ENCODE results near the gene CADM2.

Gene CADM2

DNA sequence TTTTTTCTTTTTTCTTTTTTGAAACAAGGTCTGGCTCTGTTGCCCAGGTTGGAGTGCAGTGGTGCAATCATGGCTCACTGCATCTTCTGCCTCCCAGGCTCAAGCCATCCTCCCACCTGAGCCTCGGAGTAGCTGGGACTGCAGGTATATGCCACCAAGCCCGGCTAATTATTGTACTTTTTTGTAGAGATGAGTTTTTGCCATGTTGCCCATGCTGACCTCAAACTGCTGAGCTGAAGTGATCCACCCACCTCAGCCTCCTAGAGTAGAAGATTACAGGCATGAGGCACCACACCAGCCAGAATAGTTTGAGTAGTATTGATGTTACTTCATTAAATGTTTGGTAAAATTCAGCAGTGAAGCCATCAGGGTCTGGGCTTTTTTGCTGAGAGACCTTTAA, 251.8 kb downstream of the CADM2 start:
- H3K27ac ChIP-seq (ENCODE audit: low read depth, low read length): no peak overlapping the region
- no peaks in the 10 kb centered on the region for H3K36me3 ChIP-seq (ENCODE audit: control insufficient read depth in 1 of 2, insufficient read depth in 2 of 2, low read length in 2 of 2)
- H3K4me3 ChIP-seq (ENCODE audit: low read depth in 1 of 2, low read length in 2 of 2): no peak overlapping the region
- no peaks in the 10 kb centered on the region for H3K27me3 ChIP-seq (ENCODE audit: control insufficient read depth in 1 of 2, insufficient read depth in 2 of 2, low read length in 2 of 2)
- peaks cover 0 to 17% of the 10 kb centered on the region in 2 donors for H3K9me3 ChIP-seq (ENCODE audit: control insufficient read depth in 1 of 2, low read length in 2 of 2)
- H3K4me1 ChIP-seq (ENCODE audit: control insufficient read depth in 1 of 2, insufficient read depth in 2 of 2, low read length in 2 of 2): no peaks in the 10 kb centered on the region
- no peak overlapping the region for H3K9ac ChIP-seq (ENCODE audit: low read depth in 1 of 2, low read length in 2 of 2)

DNA sequence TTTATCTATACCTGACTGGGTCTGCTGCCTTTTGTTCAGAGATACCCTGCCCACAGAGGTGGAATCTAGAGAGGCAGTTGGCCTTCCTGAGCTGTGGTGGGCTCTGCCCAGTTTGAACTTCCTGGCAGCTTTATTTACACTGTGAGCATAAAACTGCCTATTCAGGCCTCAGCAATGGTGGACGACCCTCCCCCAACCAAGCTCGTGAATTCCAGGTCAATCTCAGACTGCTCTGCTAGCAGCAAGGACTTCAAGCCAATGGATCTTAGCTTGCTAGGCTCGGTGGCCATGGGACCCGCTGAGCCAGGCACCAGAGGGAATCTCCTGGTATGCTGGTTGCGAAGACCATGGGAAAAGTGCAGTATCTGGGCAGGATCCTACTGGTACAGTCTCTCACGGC, 270.2 kb downstream of the CADM2 start:
- H3K36me3 ChIP-seq (ENCODE audit: control insufficient read depth in 1 of 2, insufficient read depth in 2 of 2, low read length in 2 of 2): no peaks in the 10 kb centered on the region
- H3K9me3 ChIP-seq (ENCODE audit: control insufficient read depth in 1 of 2, low read length in 2 of 2): peaks cover 0 to 11% of the 10 kb centered on the region in 2 donors
- no peak overlapping the region for H3K9ac ChIP-seq (ENCODE audit: low read depth in 1 of 2, low read length in 2 of 2)
- H3K4me1 ChIP-seq (ENCODE audit: control insufficient read depth in 1 of 2, insufficient read depth in 2 of 2, low read length in 2 of 2): no peaks in the 10 kb centered on the region
- H3K27me3 ChIP-seq (ENCODE audit: control insufficient read depth in 1 of 2, insufficient read depth in 2 of 2, low read length in 2 of 2): no peaks in the 10 kb centered on the region
- H3K27ac ChIP-seq (ENCODE audit: low read depth, low read length): no peak overlapping the region
- no peak overlapping the region for H3K4me3 ChIP-seq (ENCODE audit: low read depth in 1 of 2, low read length in 2 of 2)

DNA sequence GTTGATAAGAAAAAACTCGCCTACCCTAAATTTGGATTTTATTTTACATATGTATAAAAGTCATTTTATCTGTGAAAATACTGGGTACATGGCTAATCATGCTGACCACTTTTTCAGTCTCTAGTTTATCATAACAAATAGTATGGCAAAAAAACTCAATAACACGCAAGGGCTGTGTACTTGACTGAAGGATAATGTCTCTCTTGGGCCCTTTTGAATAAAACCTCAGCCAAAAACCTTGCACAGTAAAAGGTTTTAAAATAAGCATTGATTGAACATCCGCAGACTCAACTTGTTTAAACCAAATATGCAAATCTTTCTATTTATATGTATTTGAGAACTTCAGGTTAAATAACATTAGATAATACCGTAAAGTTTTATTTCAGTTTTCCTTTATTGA, 285.3 kb downstream of the CADM2 start:
- Histone ChIP-seq H3K9ac (ENCODE audit: low read depth in 1 of 2, low read length in 2 of 2) (no peak overlapping the region), H3K36me3 (ENCODE audit: control insufficient read depth in 1 of 2, insufficient read depth in 2 of 2, low read length in 2 of 2) (no peaks in the 10 kb centered on the region), H3K27ac (ENCODE audit: low read depth, low read length) (no peak overlapping the region), H3K9me3 (ENCODE audit: control insufficient read depth in 1 of 2, low read length in 2 of 2) (peaks cover 0 to 3% of the 10 kb centered on the region in 2 donors), H3K27me3 (ENCODE audit: control insufficient read depth in 1 of 2, insufficient read depth in 2 of 2, low read length in 2 of 2) (no peaks in the 10 kb centered on the region), H3K4me1 (ENCODE audit: control insufficient read depth in 1 of 2, insufficient read depth in 2 of 2, low read length in 2 of 2) (no peaks in the 10 kb centered on the region), H3K4me3 (ENCODE audit: low read depth in 1 of 2, low read length in 2 of 2) (no peak overlapping the region)

DNA sequence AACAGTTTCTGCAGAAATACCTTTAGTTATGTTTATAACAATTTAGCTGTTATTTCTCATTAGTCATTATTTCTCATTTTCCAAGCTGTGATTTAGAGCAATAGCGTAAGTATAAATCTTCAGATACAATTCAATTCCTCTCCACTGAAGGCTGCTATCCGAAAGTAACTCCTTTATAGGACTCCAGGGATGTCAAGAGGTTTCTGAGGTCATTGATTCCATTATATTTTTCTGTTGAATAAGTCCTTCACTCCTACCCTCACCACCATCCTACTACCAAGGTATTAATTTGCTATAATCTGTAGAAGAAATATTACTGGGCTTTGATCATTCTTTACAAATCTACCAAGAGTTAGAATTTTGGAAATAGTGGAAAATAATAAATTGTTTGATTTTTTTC, 285.7 kb downstream of the CADM2 start:
- Histone ChIP-seq H3K36me3 (ENCODE audit: control insufficient read depth in 1 of 2, insufficient read depth in 2 of 2, low read length in 2 of 2) (no peaks in the 10 kb centered on the region), H3K27me3 (ENCODE audit: control insufficient read depth in 1 of 2, insufficient read depth in 2 of 2, low read length in 2 of 2) (no peaks in the 10 kb centered on the region), H3K4me1 (ENCODE audit: control insufficient read depth in 1 of 2, insufficient read depth in 2 of 2, low read length in 2 of 2) (no peaks in the 10 kb centered on the region), H3K4me3 (ENCODE audit: low read depth in 1 of 2, low read length in 2 of 2) (no peak overlapping the region), H3K27ac (ENCODE audit: low read depth, low read length) (no peak overlapping the region), H3K9me3 (ENCODE audit: control insufficient read depth in 1 of 2, low read length in 2 of 2) (peaks cover 0 to 3% of the 10 kb centered on the region in 2 donors), H3K9ac (ENCODE audit: low read depth in 1 of 2, low read length in 2 of 2) (no peak overlapping the region)

DNA sequence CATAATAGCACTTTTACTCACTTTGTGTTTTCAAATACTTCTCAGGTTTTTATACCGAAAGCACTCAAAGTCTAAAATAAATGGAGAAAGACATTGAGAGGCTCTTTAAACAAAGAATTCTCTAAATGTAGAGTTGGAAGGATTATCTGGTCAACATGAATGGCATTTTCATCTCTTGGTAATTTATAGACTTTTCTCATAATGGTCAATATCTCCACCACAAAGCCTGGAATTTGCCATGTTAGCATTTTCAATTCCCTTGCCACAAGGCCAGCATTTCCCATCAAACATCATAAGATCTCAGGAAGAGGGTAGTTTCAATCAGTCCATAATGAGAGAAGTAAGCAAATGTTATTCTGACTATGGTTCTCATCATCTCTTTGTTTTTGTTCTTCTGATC, 293.0 kb downstream of the CADM2 start:
- Histone ChIP-seq H3K9me3 (ENCODE audit: control insufficient read depth in 1 of 2, low read length in 2 of 2) (no peaks in the 10 kb centered on the region), H3K9ac (ENCODE audit: low read depth in 1 of 2, low read length in 2 of 2) (no peak overlapping the region), H3K4me1 (ENCODE audit: control insufficient read depth in 1 of 2, insufficient read depth in 2 of 2, low read length in 2 of 2) (no peaks in the 10 kb centered on the region), H3K27ac (ENCODE audit: low read depth, low read length) (no peak overlapping the region), H3K27me3 (ENCODE audit: control insufficient read depth in 1 of 2, insufficient read depth in 2 of 2, low read length in 2 of 2) (no peaks in the 10 kb centered on the region), H3K4me3 (ENCODE audit: low read depth in 1 of 2, low read length in 2 of 2) (no peak overlapping the region), H3K36me3 (ENCODE audit: control insufficient read depth in 1 of 2, insufficient read depth in 2 of 2, low read length in 2 of 2) (no peaks in the 10 kb centered on the region)

DNA sequence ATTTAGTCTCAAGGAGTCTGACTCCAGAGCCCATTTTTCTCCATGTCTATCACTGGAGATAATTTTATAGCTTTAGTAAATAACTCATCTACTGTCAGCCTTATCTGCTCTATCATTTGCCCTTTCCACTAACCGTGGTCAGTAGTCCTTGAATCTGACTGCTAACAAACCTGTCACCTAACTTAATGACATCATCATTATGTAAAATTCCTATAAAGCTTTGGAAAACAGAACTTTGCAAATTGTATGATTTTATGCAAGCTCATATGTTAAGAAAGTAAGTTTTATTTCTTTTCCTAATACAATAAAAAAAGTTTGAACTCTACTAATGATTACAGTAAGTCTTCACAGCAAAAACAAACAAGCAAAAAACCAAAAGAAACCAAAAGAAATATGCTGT, 293.9 kb downstream of the CADM2 start:
- no peaks in the 10 kb centered on the region for H3K36me3 ChIP-seq (ENCODE audit: control insufficient read depth in 1 of 2, insufficient read depth in 2 of 2, low read length in 2 of 2)

DNA sequence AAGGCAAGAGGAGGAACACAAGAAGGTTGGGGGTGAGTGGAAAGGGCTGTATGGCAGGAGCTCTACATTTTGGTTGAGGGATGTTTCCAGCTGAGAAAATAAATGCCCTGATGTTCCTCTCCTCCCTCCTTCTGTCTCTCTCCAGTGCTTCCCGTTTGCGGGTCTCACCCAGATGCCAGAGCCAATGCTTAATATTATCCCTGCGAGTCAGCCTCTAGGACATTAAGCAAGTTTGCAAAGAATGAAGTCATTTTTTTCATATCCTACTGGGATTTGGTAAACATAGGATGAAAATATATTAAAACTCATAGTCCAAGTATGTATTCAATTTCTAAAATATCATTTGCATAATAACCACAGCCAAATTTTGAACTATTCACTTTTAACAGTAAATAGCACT, 295.9 kb downstream of the CADM2 start:
- Histone ChIP-seq H3K9ac (ENCODE audit: low read depth in 1 of 2, low read length in 2 of 2) (no peak overlapping the region), H3K27me3 (ENCODE audit: control insufficient read depth in 1 of 2, insufficient read depth in 2 of 2, low read length in 2 of 2) (no peaks in the 10 kb centered on the region), H3K4me1 (ENCODE audit: control insufficient read depth in 1 of 2, insufficient read depth in 2 of 2, low read length in 2 of 2) (no peaks in the 10 kb centered on the region), H3K36me3 (ENCODE audit: control insufficient read depth in 1 of 2, insufficient read depth in 2 of 2, low read length in 2 of 2) (no peaks in the 10 kb centered on the region), H3K27ac (ENCODE audit: low read depth, low read length) (no peak overlapping the region), H3K9me3 (ENCODE audit: control insufficient read depth in 1 of 2, low read length in 2 of 2) (no peaks in the 10 kb centered on the region), H3K4me3 (ENCODE audit: low read depth in 1 of 2, low read length in 2 of 2) (no peak overlapping the region)

More for the DNA sequence above, 293.9 kb downstream of the CADM2 start:
- H3K9ac ChIP-seq (ENCODE audit: low read depth in 1 of 2, low read length in 2 of 2): no peak overlapping the region
- no peak overlapping the region for H3K4me3 ChIP-seq (ENCODE audit: low read depth in 1 of 2, low read length in 2 of 2)
- H3K4me1 ChIP-seq (ENCODE audit: control insufficient read depth in 1 of 2, insufficient read depth in 2 of 2, low read length in 2 of 2): no peaks in the 10 kb centered on the region
- H3K27me3 ChIP-seq (ENCODE audit: control insufficient read depth in 1 of 2, insufficient read depth in 2 of 2, low read length in 2 of 2): no peaks in the 10 kb centered on the region
- no peaks in the 10 kb centered on the region for H3K9me3 ChIP-seq (ENCODE audit: control insufficient read depth in 1 of 2, low read length in 2 of 2)
- H3K27ac ChIP-seq (ENCODE audit: low read depth, low read length): no peak overlapping the region

DNA sequence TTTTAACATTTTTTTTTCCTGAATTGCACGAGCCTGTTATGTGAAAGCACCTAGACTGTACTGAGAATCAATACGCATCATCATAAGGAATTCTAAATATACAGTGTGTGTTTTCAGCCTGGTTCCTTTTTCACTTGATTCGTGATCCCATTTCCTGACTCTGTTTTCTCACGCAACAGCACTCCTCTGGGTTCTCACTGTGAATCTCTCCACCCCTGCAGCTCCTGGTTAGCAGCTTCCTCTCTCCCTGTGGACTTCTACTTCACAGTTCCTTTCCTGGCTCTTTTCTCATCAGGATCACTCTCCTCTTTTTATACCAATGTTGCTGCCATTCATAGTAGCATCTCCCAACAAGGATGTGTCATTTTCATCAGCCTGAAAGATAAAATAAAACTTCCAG, 297.2 kb downstream of the CADM2 start:
- no peaks in the 10 kb centered on the region for H3K36me3 ChIP-seq (ENCODE audit: control insufficient read depth in 1 of 2, insufficient read depth in 2 of 2, low read length in 2 of 2)
- H3K9ac ChIP-seq (ENCODE audit: low read depth in 1 of 2, low read length in 2 of 2): no peak overlapping the region
- no peak overlapping the region for H3K4me3 ChIP-seq (ENCODE audit: low read depth in 1 of 2, low read length in 2 of 2)
- H3K27me3 ChIP-seq (ENCODE audit: control insufficient read depth in 1 of 2, insufficient read depth in 2 of 2, low read length in 2 of 2): no peaks in the 10 kb centered on the region
- H3K9me3 ChIP-seq (ENCODE audit: control insufficient read depth in 1 of 2, low read length in 2 of 2): no peaks in the 10 kb centered on the region
- H3K4me1 ChIP-seq (ENCODE audit: control insufficient read depth in 1 of 2, insufficient read depth in 2 of 2, low read length in 2 of 2): no peaks in the 10 kb centered on the region
- H3K27ac ChIP-seq (ENCODE audit: low read depth, low read length): no peak overlapping the region

DNA sequence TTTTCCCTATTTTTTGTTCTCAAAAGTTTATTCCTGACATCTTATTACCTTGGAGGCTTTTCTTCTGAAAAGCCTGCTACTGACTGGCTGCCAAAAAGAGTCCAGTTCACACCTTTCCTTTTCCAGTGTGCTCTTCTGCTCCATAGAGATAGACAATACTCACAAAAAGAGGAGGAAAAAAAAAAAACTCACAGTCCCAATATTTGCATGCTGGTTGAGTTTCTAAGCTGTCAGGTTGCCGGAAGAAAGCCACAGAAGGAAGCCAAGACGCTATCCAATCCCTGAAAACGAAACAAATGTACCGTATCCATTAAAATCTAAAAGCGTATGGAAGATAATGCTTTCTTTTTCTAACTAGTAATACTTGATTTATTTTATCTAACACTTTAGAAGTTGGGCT, 299.5 kb downstream of the CADM2 start:
- no peak overlapping the region for H3K27ac ChIP-seq (ENCODE audit: low read depth, low read length)

DNA sequence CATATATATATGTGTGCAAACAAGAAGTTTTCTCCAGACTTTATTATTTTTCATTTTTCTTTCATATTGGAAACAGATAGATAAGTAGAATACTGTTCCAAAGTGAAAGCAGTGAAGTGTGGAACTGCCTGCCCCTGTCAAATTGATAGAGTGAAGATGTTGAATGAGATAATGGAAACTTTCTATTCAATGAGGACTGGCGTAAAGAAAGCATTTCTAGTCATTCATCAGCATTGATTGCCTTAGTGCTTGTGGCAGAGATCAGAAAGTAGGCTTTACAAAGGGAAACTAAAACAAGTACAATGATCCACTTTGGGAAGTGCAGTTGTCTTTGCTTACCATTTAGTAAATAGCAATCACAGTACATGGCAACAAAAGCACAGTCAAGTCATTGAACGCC, 300.0 kb downstream of the CADM2 start:
- H3K4me1 ChIP-seq (ENCODE audit: control insufficient read depth in 1 of 2, insufficient read depth in 2 of 2, low read length in 2 of 2): no peaks in the 10 kb centered on the region
- H3K9ac ChIP-seq (ENCODE audit: low read depth in 1 of 2, low read length in 2 of 2): no peak overlapping the region
- H3K36me3 ChIP-seq (ENCODE audit: control insufficient read depth in 1 of 2, insufficient read depth in 2 of 2, low read length in 2 of 2): no peaks in the 10 kb centered on the region
- H3K27ac ChIP-seq (ENCODE audit: low read depth, low read length): no peak overlapping the region
- H3K27me3 ChIP-seq (ENCODE audit: control insufficient read depth in 1 of 2, insufficient read depth in 2 of 2, low read length in 2 of 2): no peaks in the 10 kb centered on the region
- no peaks in the 10 kb centered on the region for H3K9me3 ChIP-seq (ENCODE audit: control insufficient read depth in 1 of 2, low read length in 2 of 2)
- H3K4me3 ChIP-seq (ENCODE audit: low read depth in 1 of 2, low read length in 2 of 2): no peak overlapping the region

More for the DNA sequence above, 299.5 kb downstream of the CADM2 start:
- H3K36me3 ChIP-seq (ENCODE audit: control insufficient read depth in 1 of 2, insufficient read depth in 2 of 2, low read length in 2 of 2): no peaks in the 10 kb centered on the region
- no peak overlapping the region for H3K9ac ChIP-seq (ENCODE audit: low read depth in 1 of 2, low read length in 2 of 2)
- no peaks in the 10 kb centered on the region for H3K27me3 ChIP-seq (ENCODE audit: control insufficient read depth in 1 of 2, insufficient read depth in 2 of 2, low read length in 2 of 2)
- no peaks in the 10 kb centered on the region for H3K9me3 ChIP-seq (ENCODE audit: control insufficient read depth in 1 of 2, low read length in 2 of 2)
- no peaks in the 10 kb centered on the region for H3K4me1 ChIP-seq (ENCODE audit: control insufficient read depth in 1 of 2, insufficient read depth in 2 of 2, low read length in 2 of 2)
- H3K4me3 ChIP-seq (ENCODE audit: low read depth in 1 of 2, low read length in 2 of 2): no peak overlapping the region

DNA sequence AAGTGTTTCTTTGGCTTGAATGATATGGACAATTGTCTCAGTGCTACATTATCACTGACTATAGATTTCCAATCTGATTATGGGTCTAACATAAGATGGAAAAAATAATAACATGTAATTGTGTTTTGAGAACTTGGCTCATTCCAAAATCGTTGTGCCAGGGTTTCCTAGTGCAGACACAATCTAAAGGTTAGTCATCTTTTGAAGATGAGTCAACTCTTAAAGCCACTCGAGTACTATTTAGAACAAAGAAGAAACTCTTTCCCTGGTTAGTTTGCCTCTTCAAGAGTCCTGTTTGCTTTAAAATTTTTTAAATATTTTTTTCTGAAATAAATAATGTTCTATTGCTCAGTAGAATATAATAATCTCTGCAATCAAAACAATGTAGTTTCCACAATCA, 301.0 kb downstream of the CADM2 start:
- Histone ChIP-seq H3K4me1 (ENCODE audit: control insufficient read depth in 1 of 2, insufficient read depth in 2 of 2, low read length in 2 of 2) (no peaks in the 10 kb centered on the region), H3K27ac (ENCODE audit: low read depth, low read length) (no peak overlapping the region), H3K9ac (ENCODE audit: low read depth in 1 of 2, low read length in 2 of 2) (no peak overlapping the region)

More for the DNA sequence above, 301.0 kb downstream of the CADM2 start:
- no peaks in the 10 kb centered on the region for H3K27me3 ChIP-seq (ENCODE audit: control insufficient read depth in 1 of 2, insufficient read depth in 2 of 2, low read length in 2 of 2)
- H3K4me3 ChIP-seq (ENCODE audit: low read depth in 1 of 2, low read length in 2 of 2): no peak overlapping the region
- H3K36me3 ChIP-seq (ENCODE audit: control insufficient read depth in 1 of 2, insufficient read depth in 2 of 2, low read length in 2 of 2): no peaks in the 10 kb centered on the region
- H3K9me3 ChIP-seq (ENCODE audit: control insufficient read depth in 1 of 2, low read length in 2 of 2): no peaks in the 10 kb centered on the region
